Liver (tissue), 9 donors: ENCODE data around the gene GJD3. TPM values are rescaled to one million over a fixed set of nuclear protein-coding genes. Genes with fewer than 3 reads are reported as not detected.

Experiments
- DNase-seq: peaks from one replicate; pipeline ENCODE4 v3.0.0-alpha.2; 2017; ENCODE audit warnings: low spot score
- H3K27ac ChIP-seq, 2 donors: one replicate each; pipeline ENCODE4 v1.7.0; 2013; ENCODE audit warnings: inconsistent platforms in 2 of 2, low read length in 2 of 2, control low read depth in 1 of 2, low read depth in 1 of 2, mild to moderate bottlenecking in 1 of 2
- H3K27me3 ChIP-seq, 4 donors: one replicate each; pipeline versions ENCODE4 v1.6.1 to v1.7.0; 2013; ENCODE audit warnings: low read length in 3 of 4, inconsistent platforms in 1 of 4, mild to moderate bottlenecking in 1 of 4, moderate library complexity in 1 of 4; ENCODE audit not compliant: control insufficient read depth in 4 of 4, insufficient read depth in 4 of 4
- H3K36me3 ChIP-seq, 4 donors: one replicate each; pipeline versions ENCODE4 v1.6.1 to v1.7.0; 2013; ENCODE audit warnings: low read length in 3 of 4, mild to moderate bottlenecking in 3 of 4, low read depth in 1 of 4, moderate library complexity in 1 of 4; ENCODE audit not compliant: control insufficient read depth in 4 of 4, insufficient read depth in 3 of 4
- H3K4me1 ChIP-seq, 4 donors: one replicate each; pipeline versions ENCODE4 v1.6.1 to v1.7.0; 2013; ENCODE audit warnings: low read length in 3 of 4, mild to moderate bottlenecking in 3 of 4, moderate library complexity in 1 of 4; ENCODE audit not compliant: control insufficient read depth in 4 of 4, insufficient read depth in 4 of 4
- H3K4me3 ChIP-seq, 3 donors: one replicate each; pipeline versions ENCODE4 v1.6.1 to v1.7.0; 2013; ENCODE audit warnings: low read length in 3 of 3, control low read depth in 1 of 3, low read depth in 1 of 3, mild to moderate bottlenecking in 1 of 3
- H3K9ac ChIP-seq, 2 donors: one replicate each; pipeline ENCODE4 v1.7.0; 2013; ENCODE audit warnings: low read length in 2 of 2, mild to moderate bottlenecking in 2 of 2, moderate library complexity in 2 of 2, control low read depth in 1 of 2, low read depth in 1 of 2
- H3K9me3 ChIP-seq, 4 donors: one replicate each; pipeline versions ENCODE4 v1.6.1 to v1.7.0; 2013; ENCODE audit warnings: low read length in 3 of 4; ENCODE audit not compliant: control insufficient read depth in 4 of 4
- ATF3 ChIP-seq: IDR thresholded peaks from 2 replicates; pipeline ENCODE4 v1.6.1; 2016; ENCODE audit warnings: antibody characterized with exemption
- CTCF ChIP-seq: fragments of 150-350 bp; IDR thresholded peaks from 2 replicates; pipeline ENCODE4 v1.5.1; 2017; ENCODE audit warnings: improper control_type of control experiment, low read depth, low read length; ENCODE audit not compliant: missing input control
- EGR1 ChIP-seq, 2 donors: IDR thresholded peaks; 2 replicates each; pipeline ENCODE4 v1.6.1; 2016 to 2018; ENCODE audit warnings: antibody characterized with exemption in 2 of 2, low read depth in 2 of 2
- FOXA1 ChIP-seq: IDR thresholded peaks from 2 replicates; pipeline ENCODE4 v1.6.1; 2016; ENCODE audit warnings: antibody characterized with exemption
- FOXA2 ChIP-seq: IDR thresholded peaks from 2 replicates; pipeline ENCODE4 v1.6.1; 2016; ENCODE audit warnings: antibody characterized with exemption
- GABPA ChIP-seq, 2 donors: IDR thresholded peaks in 1 of 2; conservative IDR thresholded peaks in 1 of 2; 2 replicates each; pipeline ENCODE4 v1.6.1; 2016; ENCODE audit warnings: antibody characterized with exemption in 2 of 2, mild to moderate bottlenecking in 1 of 2, moderate library complexity in 1 of 2
- HNF4A ChIP-seq, 2 donors: conservative IDR thresholded peaks; 2 replicates each; pipeline ENCODE4 v1.6.1; 2016; ENCODE audit warnings: antibody characterized with exemption in 2 of 2, mild to moderate bottlenecking in 2 of 2
- HNF4G ChIP-seq: IDR thresholded peaks from 2 replicates; pipeline ENCODE4 v1.6.1; 2016; ENCODE audit warnings: antibody characterized with exemption
- JUND ChIP-seq, 2 donors: IDR thresholded peaks; 2 replicates each; pipeline ENCODE4 v1.6.1; 2016; ENCODE audit warnings: antibody characterized with exemption in 2 of 2
- MAX ChIP-seq: IDR thresholded peaks from 2 replicates; pipeline ENCODE4 v1.6.1; 2016; ENCODE audit warnings: antibody characterized with exemption
- NR2F2 ChIP-seq: IDR thresholded peaks from 2 replicates; pipeline ENCODE4 v1.6.1; 2016; ENCODE audit warnings: antibody characterized with exemption
- RAD21 ChIP-seq, 2 donors: IDR thresholded peaks; 2 replicates each; pipeline ENCODE4 v1.6.1; 2016; ENCODE audit warnings: antibody characterized with exemption in 2 of 2, mild to moderate bottlenecking in 2 of 2
- REST ChIP-seq: IDR thresholded peaks from 2 replicates; pipeline ENCODE4 v1.6.1; 2016; ENCODE audit warnings: antibody characterized with exemption, mild to moderate bottlenecking
- RXRA ChIP-seq, 2 donors: IDR thresholded peaks; 2 replicates each; pipeline ENCODE4 v1.6.1; 2017 to 2018; ENCODE audit warnings: antibody characterized with exemption in 2 of 2, mild to moderate bottlenecking in 1 of 2
- SP1 ChIP-seq: IDR thresholded peaks from 2 replicates; pipeline ENCODE4 v1.6.1; 2018; ENCODE audit warnings: antibody characterized with exemption, mild to moderate bottlenecking
- TAF1 ChIP-seq: conservative IDR thresholded peaks from 2 replicates; pipeline ENCODE4 v1.6.1; 2016; ENCODE audit warnings: antibody characterized with exemption, mild to moderate bottlenecking
- YY1 ChIP-seq: IDR thresholded peaks from 2 replicates; pipeline ENCODE4 v1.6.1; 2016; ENCODE audit warnings: antibody characterized with exemption, mild to moderate bottlenecking
- ZBTB33 ChIP-seq: IDR thresholded peaks from 2 replicates; pipeline ENCODE4 v1.6.1; 2016; ENCODE audit warnings: antibody characterized with exemption
- WGBS: extraction: QIAGEN DNeasy Blood & Tissue Kit; methylation state at CpG from one replicate; pipeline ENCODE4 v1.1.7; 2013; 5-methylcytosine and 5-hydroxymethylcytosine counted together
- polyA plus RNA-seq, 2 donors: library from polyadenylated mRNA; stranded (reverse) in 1 of 2; unstranded in 1 of 2; fragments of 200-250 nt in 1 of 2; fragments of >200 nt in 1 of 2; fragmentation: Nextera tagmentation in 1 of 2; extraction: Ambion mirVana in 1 of 2; gene quantifications; one replicate each; pipeline versions ENCODE4 v1.2.1 to v1.2.3, GENCODE V29; 2013 to 2015
- total RNA-seq, 2 donors: library from RNA; depleted of rRNA; stranded (reverse); fragments of >200 nt; gene quantifications; one replicate each; pipeline ENCODE4 v1.2.3, GENCODE V29; 2014
- donor health status: healthy.
- donor health status: healthy.
- donor health status: healthy.
- donor health status: healthy.
- donor health status: healthy.

The GJD3 gene
- total and polyA plus RNA-seq, 4 donors = 0.47 to 0.59 (median 0.48) TPM; not detected in 1

- WGBS = 100% methylated on average over 1 of the region's 1 CpG
- Histone ChIP-seq H3K4me1 (peaks cover 12 to 73% (median 44%) of the 10 kb centered on the region in 4 donors), H3K4me3 (no peak overlapping the region), H3K9me3 (no peaks in the 10 kb centered on the region), H3K27me3 (no peaks in the 10 kb centered on the region), H3K27ac (peak overlapping the region; percentile 97 to 99), H3K9ac (no peak overlapping the region), H3K36me3 (no peaks in the 10 kb centered on the region)
- TF ChIP-seq EGR1 (IDR thresholded peaks at IDR 0.05; ENCODE audit: low read depth in 2 of 2) (no peak), CTCF (no peak), MAX (no peak), ATF3 (no peak), RAD21 (IDR thresholded peaks at IDR 0.05) (no peak), TAF1 (no peak), FOXA1 (no peak), HNF4A (conservative IDR thresholded peaks at IDR 0.05) (no peak), HNF4G (no peak), REST (no peak), ZBTB33 (no peak), SP1 (no peak), YY1 (no peak), FOXA2 (no peak)
- DNase-seq = no peak
These were observed 24.2 kb downstream of the GJD3 start for GRCh38 chr17:40340327-40340726.

GRCh38 chr17:40338941-40339649, 25.4 kb downstream of the GJD3 start:
- no peak for DNase-seq
- Histone ChIP-seq H3K4me1 (peaks cover 18 to 72% (median 43%) of the 10 kb centered on the region in 4 donors), H3K36me3 (no peaks in the 10 kb centered on the region), H3K9me3 (no peaks in the 10 kb centered on the region), H3K27ac (peak overlapping the region; percentile 1 to 99), H3K4me3 (no peak overlapping the region), H3K9ac (no peak overlapping the region), H3K27me3 (no peaks in the 10 kb centered on the region)
- 66% methylated on average over 13 of the region's 13 CpGs for WGBS
- peak; percentile 92 for TF ChIP-seq NR2F2
- no peak for TF ChIP-seq ZBTB33
- no peak for TF ChIP-seq MAX
- TF ChIP-seq RXRA (IDR thresholded peaks at IDR 0.05) = peak in 1 of 2 donors; percentile 41
- no peak for TF ChIP-seq GABPA (IDR thresholded peaks at IDR 0.05 in 1 of 2, conservative IDR thresholded peaks at IDR 0.05 in 1 of 2)
- TF ChIP-seq EGR1 (IDR thresholded peaks at IDR 0.05; ENCODE audit: low read depth in 2 of 2) = no peak
- no peak for TF ChIP-seq FOXA2
- no peak for TF ChIP-seq YY1
- TF ChIP-seq JUND (IDR thresholded peaks at IDR 0.05) = no peak
- no peak for TF ChIP-seq TAF1
- TF ChIP-seq HNF4A (conservative IDR thresholded peaks at IDR 0.05) = no peak
- TF ChIP-seq FOXA1 = no peak
- TF ChIP-seq SP1 = peak; percentile 21
- no peak for TF ChIP-seq ATF3
